IMR-90 (cell line): ENCODE data around the gene BMP8A. TPM values are rescaled to one million over a fixed set of nuclear protein-coding genes. Genes with fewer than 3 reads are reported as not detected.

ENCODE experiments used
- ATAC-seq: fragments of 200-7000 bp; cut with Tn5 transposase; 2 replicates; pipeline ENCODE4 v1.9.1; 2020; ENCODE audit warnings: low read depth, mild to moderate bottlenecking, moderate library complexity
- BruUV-seq: library from RNA; stranded (reverse); fragments of 400-500 nt; replicated peaks from 2 replicates; lab custom pipeline; 2021; lab: Mats Ljungman, UMichigan
- CTCF ChIA-PET: fragments of 300-600 bp; formaldehyde crosslinking; extraction: SDS; loops from one replicate; lab custom pipeline; 2021; ENCODE audit warnings: antibody characterized with exemption; lab: Yijun Ruan, JAX
- POLR2A ChIA-PET: fragments of 300-600 bp; sonication (Branson Sonifier 250); formaldehyde crosslinking; loops from one replicate; lab custom pipeline; 2022; ENCODE audit warnings: antibody characterized with exemption; ENCODE audit not compliant: unreplicated experiment; lab: Charles Lee
- DNase-seq: peaks from one replicate; pipeline ENCODE4 v3.0.0; 2013
- H2AFZ ChIP-seq: replicated peaks from 2 replicates; pipeline ENCODE3; 2013; ENCODE audit warnings: low read length, mild to moderate bottlenecking; ENCODE audit not compliant: poor library complexity
- H2AK5ac ChIP-seq: 2 replicates; pipeline ENCODE4 v1.6.1; 2013; ENCODE audit warnings: low read depth, low read length, inconsistent platforms
- H2AK9ac ChIP-seq: replicated peaks from 2 replicates; pipeline ENCODE3; 2013; ENCODE audit warnings: mild to moderate bottlenecking, low read depth, low read length, moderate library complexity; ENCODE audit not compliant: poor library complexity
- H2BK120ac ChIP-seq: 2 replicates; pipeline ENCODE4 v1.6.1; 2013; ENCODE audit warnings: low read depth, low read length, inconsistent platforms
- H2BK15ac ChIP-seq: 3 replicates; pipeline ENCODE4 v1.6.1; 2013; ENCODE audit warnings: low read depth, low read length, inconsistent platforms
- H2BK20ac ChIP-seq: 2 replicates; pipeline ENCODE4 v1.6.1; 2013; ENCODE audit warnings: low read depth, mild to moderate bottlenecking, inconsistent platforms, low read length, moderate library complexity
- H2BK5ac ChIP-seq: 2 replicates; pipeline ENCODE4 v1.6.1; 2013; ENCODE audit warnings: mild to moderate bottlenecking, low read depth, low read length, inconsistent platforms; ENCODE audit not compliant: poor library complexity, severe bottlenecking
- H3K14ac ChIP-seq: replicated peaks from 2 replicates; pipeline ENCODE4 v1.6.1; 2013; ENCODE audit warnings: low read depth, low read length, inconsistent platforms
- H3K18ac ChIP-seq: 2 replicates; pipeline ENCODE4 v1.6.1; 2013; ENCODE audit warnings: low read depth, low read length, control low read depth
- H3K23ac ChIP-seq: 2 replicates; pipeline ENCODE4 v1.6.1; 2013; ENCODE audit warnings: low read depth, low read length, inconsistent platforms
- H3K27ac ChIP-seq: 2 replicates; pipeline ENCODE4 v1.5.1; 2013; ENCODE audit warnings: mild to moderate bottlenecking, control low read depth, low read length; ENCODE audit not compliant: insufficient read depth
- H3K27me3 ChIP-seq: 2 replicates; pipeline ENCODE4 v1.6.1; 2013; ENCODE audit warnings: low read length; ENCODE audit not compliant: control insufficient read depth, insufficient read depth
- H3K36me3 ChIP-seq: 2 replicates; pipeline ENCODE4 v1.6.1; 2013; ENCODE audit warnings: low read length, mixed read lengths; ENCODE audit not compliant: control insufficient read depth, insufficient read depth
- H3K4ac ChIP-seq: 2 replicates; pipeline ENCODE4 v1.6.1; 2013; ENCODE audit warnings: low read depth, low read length, inconsistent platforms
- H3K4me1 ChIP-seq: 2 replicates; pipeline ENCODE4 v1.6.1; 2013; ENCODE audit warnings: low read length, mixed read lengths; ENCODE audit not compliant: control insufficient read depth, insufficient read depth
- H3K4me2 ChIP-seq: 2 replicates; pipeline ENCODE4 v1.6.1; 2013; ENCODE audit warnings: low read depth, mild to moderate bottlenecking, control low read depth, low read length, moderate library complexity
- H3K4me3 ChIP-seq: 2 replicates; pipeline ENCODE4 v1.5.1; 2013; ENCODE audit warnings: low read depth, mild to moderate bottlenecking, control low read depth, low read length, moderate library complexity; ENCODE audit not compliant: insufficient read depth
- H3K56ac ChIP-seq: 2 replicates; pipeline ENCODE4 v1.6.1; 2013; ENCODE audit warnings: low read length, inconsistent platforms; ENCODE audit not compliant: insufficient read depth; ENCODE audit errors: extremely low read depth
- H3K79me1 ChIP-seq, 2 experiments: 2 replicates each; pipeline ENCODE4 v1.6.1; 2013; ENCODE audit warnings: low read length in 2 of 2, inconsistent platforms in 1 of 2, low read depth in 1 of 2
- H3K9ac ChIP-seq: 2 replicates; pipeline ENCODE4 v1.6.1; 2013; ENCODE audit warnings: low read depth, low read length, control low read depth
- H3K9me1 ChIP-seq: 2 replicates; pipeline ENCODE4 v1.6.1; 2013; ENCODE audit warnings: low read length, inconsistent platforms; ENCODE audit not compliant: insufficient read depth
- H3K9me3 ChIP-seq: 2 replicates; pipeline ENCODE4 v1.6.1; 2013; ENCODE audit warnings: low read length; ENCODE audit not compliant: control insufficient read depth, insufficient read depth
- H4K20me1 ChIP-seq: 2 replicates; pipeline ENCODE4 v1.6.1; 2013; ENCODE audit warnings: low read length, inconsistent platforms; ENCODE audit not compliant: insufficient read depth
- H4K5ac ChIP-seq: 2 replicates; pipeline ENCODE4 v1.6.1; 2013; ENCODE audit warnings: mild to moderate bottlenecking, low read depth, low read length, control low read depth
- H4K8ac ChIP-seq, 2 experiments: 2 replicates each; pipeline ENCODE4 v1.6.1; 2013; ENCODE audit warnings: low read depth in 2 of 2, low read length in 2 of 2, control low read depth in 1 of 2, inconsistent platforms in 1 of 2
- H4K91ac ChIP-seq: 2 replicates; pipeline ENCODE4 v1.6.1; 2013; ENCODE audit warnings: low read depth, low read length, inconsistent platforms; ENCODE audit not compliant: insufficient read depth
- BHLHE40 ChIP-seq: fragments of 150-350 bp; IDR thresholded peaks from 2 replicates; pipeline ENCODE4 v1.6.1; 2016; ENCODE audit warnings: mild to moderate bottlenecking, low read depth, low read length
- CEBPB ChIP-seq: IDR thresholded peaks from 2 replicates; pipeline ENCODE4 v1.6.1; 2012; ENCODE audit warnings: low read depth, low read length, improper control_type of control experiment
- CHD1 ChIP-seq: IDR thresholded peaks from 2 replicates; pipeline ENCODE4 v1.6.1; 2012; ENCODE audit warnings: low read depth, low read length, improper control_type of control experiment
- CTCF ChIP-seq: conservative IDR thresholded peaks from 2 replicates; pipeline ENCODE4 v1.5.1; 2012; ENCODE audit warnings: mild to moderate bottlenecking, low read depth, low read length, improper control_type of control experiment
- FOS ChIP-seq: fragments of 150-350 bp; IDR thresholded peaks from 2 replicates; pipeline ENCODE4 v1.6.1; 2016; ENCODE audit warnings: low read depth, low read length
- MAFK ChIP-seq: IDR thresholded peaks from 2 replicates; pipeline ENCODE4 v1.6.1; 2012; ENCODE audit warnings: low read depth, low read length, improper control_type of control experiment
- MAZ ChIP-seq: IDR thresholded peaks from 2 replicates; pipeline ENCODE4 v1.6.1; 2012; ENCODE audit warnings: low read depth, mild to moderate bottlenecking, low read length, improper control_type of control experiment, moderate library complexity, borderline replicate concordance
- MXI1 ChIP-seq: IDR thresholded peaks from 2 replicates; pipeline ENCODE4 v1.6.1; 2012; ENCODE audit warnings: low read depth, mild to moderate bottlenecking, low read length, moderate library complexity, borderline replicate concordance
- NFE2L2 ChIP-seq: fragments of 150-350 bp; IDR thresholded peaks from 2 replicates; pipeline ENCODE4 v1.6.1; 2016; ENCODE audit warnings: low read depth, mild to moderate bottlenecking, low read length
- POLR2A ChIP-seq: IDR thresholded peaks from 2 replicates; pipeline ENCODE4 v1.6.1; 2012; ENCODE audit warnings: mild to moderate bottlenecking, low read depth, low read length
- RFX5 ChIP-seq: IDR thresholded peaks from 2 replicates; pipeline ENCODE4 v1.8.0; 2012; ENCODE audit warnings: low read depth, mild to moderate bottlenecking, low read length, moderate library complexity
- SMC3 ChIP-seq: fragments of 150-350 bp; IDR thresholded peaks from 2 replicates; pipeline ENCODE4 v1.6.1; 2016; ENCODE audit warnings: low read depth, mild to moderate bottlenecking, antibody characterized with exemption, low read length, moderate library complexity
- USF2 ChIP-seq: fragments of 150-350 bp; IDR thresholded peaks from 2 replicates; pipeline ENCODE4 v1.6.1; 2017; ENCODE audit warnings: mild to moderate bottlenecking, antibody characterized with exemption, low read length, low read depth
- whole genome bisulfite sequencing, 2 experiments: methylation state at CpG; one replicate each; pipeline versions ENCODE4 v1.1.5 to v1.1.7; 2013; ENCODE audit warnings: missing lambda C conversion rate in 2 of 2; ENCODE audit not compliant: insufficient read length in 1 of 2; ENCODE audit errors: extremely low coverage in 2 of 2; 5-methylcytosine and 5-hydroxymethylcytosine counted together
- dilution Hi-C: fragments of 300-500 bp; cut with HindIII; formaldehyde crosslinking; loops from one replicate; pipeline ENCODE4 v1.14.3; 2018; ENCODE audit warnings: low sequenced_read_pairs; ENCODE audit not compliant: unreplicated experiment
- in situ Hi-C: fragments of 300-500 bp; cut with MboI; formaldehyde crosslinking; loops from 3 replicates; pipeline ENCODE4 v1.14.3; 2019; ENCODE audit warnings: low sequenced_read_pairs, inconsistent platforms, mixed read lengths
- intact Hi-C: fragments of 100-400 bp; cut with micrococcal nuclease; formaldehyde crosslinking; loops from 2 replicates; pipeline ENCODE4 v1.10.0; 2022
- polyA plus RNA-seq, 3 experiments: library from polyadenylated mRNA; depleted of rRNA; stranded (reverse); fragments of >200 nt; gene quantifications; 2 replicates each; pipeline ENCODE4 v1.2.3, GENCODE V29; 2012; ENCODE audit warnings: low replicate concordance in 1 of 3
- total RNA-seq: library from RNA; depleted of rRNA; stranded (reverse); fragments of >200 nt; gene quantifications from 2 replicates; pipeline ENCODE4 v1.2.3, GENCODE V29; 2012
- TF ChIP-seq, protein P1 (sequence below): fragments of 150-350 bp; IDR thresholded peaks from 2 replicates; pipeline ENCODE4 v1.6.1; 2016; ENCODE audit warnings: low read depth, mild to moderate bottlenecking, low read length, moderate library complexity, borderline replicate concordance

The BMP8A gene
- total and polyA plus RNA-seq, 2 of the 4 experiments (the other 2 are of a cell fraction), result not detected

- POLR2A ChIA-PET, result no interaction called here
- Histone ChIP-seq H3K79me1 (no peaks in the 10 kb centered on the region; a peak in 1 of 4 replicates), H3K4me1 (no peaks in the 10 kb centered on the region), H3K36me3 (peaks cover 22% of the 10 kb centered on the region), H3K14ac (no peak overlapping the region), H4K91ac (no peak overlapping the region), H3K27me3 (no peaks in the 10 kb centered on the region), H2BK15ac (no peak overlapping the region), H2BK20ac (no peak overlapping the region), H2AFZ (no peak overlapping the region), H3K4me2 (no peak overlapping the region), H3K4me3 (no peak overlapping the region), H3K9me1 (no peaks in the 10 kb centered on the region), H3K23ac (no peak overlapping the region), H2AK9ac (peak overlapping the region; percentile 31), H3K9me3 (no peaks in the 10 kb centered on the region), H4K5ac (no peak overlapping the region), H2AK5ac (no peak overlapping the region), H3K27ac (no peak overlapping the region), H3K18ac (no peak overlapping the region), H4K20me1 (no peaks in the 10 kb centered on the region), H2BK120ac (no peak overlapping the region), H3K9ac (no peak overlapping the region), H4K8ac (no peak overlapping the region), H3K56ac (no peak overlapping the region), H2BK5ac (no peak overlapping the region), H3K4ac (no peak overlapping the region)
- ATAC-seq (no peak), DNase-seq (no peak)
- CTCF ChIA-PET, result no interaction called here
- intact Hi-C loops, result no loop called here
- in situ Hi-C loops, result loop anchor here (25.0 kb wide), 1 partner anchor 668 kb away; the partner anchor contains the start of genes MYCBP and RRAGC
- TF ChIP-seq BHLHE40 (no peak), USF2 (no peak), NFE2L2 (no peak), CEBPB (no peak), RFX5 (no peak), FOS (no peak), POLR2A (no peak), SMC3 (no peak), MAZ (no peak), MXI1 (no peak), CTCF (no peak), CHD1 (no peak), MAFK (no peak)
- TF ChIP-seq, protein P1, sequence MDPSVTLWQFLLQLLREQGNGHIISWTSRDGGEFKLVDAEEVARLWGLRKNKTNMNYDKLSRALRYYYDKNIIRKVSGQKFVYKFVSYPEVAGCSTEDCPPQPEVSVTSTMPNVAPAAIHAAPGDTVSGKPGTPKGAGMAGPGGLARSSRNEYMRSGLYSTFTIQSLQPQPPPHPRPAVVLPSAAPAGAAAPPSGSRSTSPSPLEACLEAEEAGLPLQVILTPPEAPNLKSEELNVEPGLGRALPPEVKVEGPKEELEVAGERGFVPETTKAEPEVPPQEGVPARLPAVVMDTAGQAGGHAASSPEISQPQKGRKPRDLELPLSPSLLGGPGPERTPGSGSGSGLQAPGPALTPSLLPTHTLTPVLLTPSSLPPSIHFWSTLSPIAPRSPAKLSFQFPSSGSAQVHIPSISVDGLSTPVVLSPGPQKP, result no peak
- dilution Hi-C loops, result no loop called here
- 95% methylated on average over 4 of the region's 10 CpGs; no CpG with 5 or more reads in 1 of the 2 experiments for WGBS, 2 experiments
- no TSS peak for BruUV-seq
Measured at GRCh38 chr1:39529901-39530535, 38.6 kb downstream of the BMP8A start.
